CD14-positive monocyte (primary cell): ENCODE measurements around the gene HOXA7. TPM values are rescaled to one million over a fixed set of nuclear protein-coding genes. Genes with fewer than 3 reads are reported as not detected.

Experiments used
- DNase-seq, 3 donors: peaks; one replicate each; pipeline ENCODE4 v3.0.0-alpha.2; 2011 to 2022
- H2AFZ ChIP-seq: 2 replicates; pipeline ENCODE4 v1.6.0; 2012; ENCODE audit warnings: mild to moderate bottlenecking, low read depth, low read length, inconsistent platforms; ENCODE audit not compliant: insufficient read depth, poor library complexity, severe bottlenecking
- H3K27ac ChIP-seq, 2 donors: 1 replicate in 1 of 2; 2 replicates in 1 of 2; pipeline ENCODE4 v1.5.1; 2012 to 2013; ENCODE audit warnings: low read length in 2 of 2, control low read depth in 1 of 2, inconsistent platforms in 1 of 2, low read depth in 1 of 2, mild to moderate bottlenecking in 1 of 2
- H3K27me3 ChIP-seq, 2 donors: one replicate each; pipeline versions ENCODE4 v1.6.0 to v1.6.1; 2011 to 2013; ENCODE audit warnings: low read length in 2 of 2; ENCODE audit not compliant: control insufficient read depth in 2 of 2, insufficient read depth in 2 of 2
- H3K36me3 ChIP-seq, 2 donors: replicated peaks in 1 of 2; 1 replicate in 1 of 2; 2 replicates in 1 of 2; pipeline versions ENCODE4 v1.5.1 to v1.6.1; 2012 to 2013; ENCODE audit warnings: low read length in 2 of 2, control low read depth in 1 of 2, inconsistent platforms in 1 of 2, mild to moderate bottlenecking in 1 of 2; ENCODE audit not compliant: insufficient read depth in 2 of 2, control insufficient read depth in 1 of 2
- H3K4me1 ChIP-seq, 2 donors: 1 replicate in 1 of 2; 2 replicates in 1 of 2; pipeline versions ENCODE4 v1.5.1 to v1.6.1; 2012 to 2013; ENCODE audit warnings: low read length in 2 of 2, control low read depth in 1 of 2, inconsistent platforms in 1 of 2, mild to moderate bottlenecking in 1 of 2, moderate library complexity in 1 of 2; ENCODE audit not compliant: insufficient read depth in 2 of 2, control insufficient read depth in 1 of 2
- H3K4me2 ChIP-seq: replicated peaks from 2 replicates; pipeline ENCODE3; 2012; ENCODE audit warnings: low read length, moderate library complexity, mild to moderate bottlenecking; ENCODE audit not compliant: poor library complexity, severe bottlenecking; ENCODE audit errors: extremely low read depth
- H3K4me3 ChIP-seq, 3 experiments: fragments of 200-600 bp in 1 of 3; sonication (generic) in 1 of 3; replicated peaks in 1 of 3; 1 replicate in 2 of 3; 2 replicates in 1 of 3; pipeline ENCODE4 v1.5.1; 2011 to 2013; ENCODE audit warnings: low read length in 3 of 3, mild to moderate bottlenecking in 3 of 3, control low read depth in 2 of 3, low read depth in 2 of 3, inconsistent platforms in 1 of 3, moderate library complexity in 1 of 3
- H3K79me2 ChIP-seq: 2 replicates; pipeline ENCODE4 v1.6.0; 2012; ENCODE audit warnings: mild to moderate bottlenecking, control low read depth, inconsistent platforms, low read length, moderate library complexity; ENCODE audit not compliant: insufficient read depth
- H3K9ac ChIP-seq: 2 replicates; pipeline ENCODE4 v1.6.0; 2017; ENCODE audit warnings: low read length, mild to moderate bottlenecking; ENCODE audit not compliant: insufficient read depth, poor library complexity, severe bottlenecking
- H3K9me3 ChIP-seq, 2 donors: replicated peaks in 1 of 2; 1 replicate in 1 of 2; 2 replicates in 1 of 2; pipeline versions ENCODE4 v1.5.1 to v1.6.1; 2012 to 2013; ENCODE audit warnings: low read length in 2 of 2, control low read depth in 1 of 2; ENCODE audit not compliant: control insufficient read depth in 1 of 2, insufficient read depth in 1 of 2
- H4K20me1 ChIP-seq: 2 replicates; pipeline ENCODE4 v1.6.0; 2012; ENCODE audit warnings: mild to moderate bottlenecking, low read length, control low read depth, moderate library complexity; ENCODE audit not compliant: insufficient read depth
- H3K27ac Mint-ChIP-seq, 7 donors: one replicate each; pipeline ENCODE4 v1.8.0; 2020; ENCODE audit warnings: mild to moderate bottlenecking in 7 of 7, mixed read lengths in 7 of 7, moderate library complexity in 6 of 7, inconsistent platforms in 2 of 7
- H3K27me3 Mint-ChIP-seq, 3 donors: one replicate each; pipeline ENCODE4 v1.8.0; 2021 to 2022; ENCODE audit warnings: low read depth in 3 of 3, mild to moderate bottlenecking in 3 of 3, mixed read lengths in 3 of 3, moderate library complexity in 3 of 3, inconsistent platforms in 1 of 3
- H3K36me3 Mint-ChIP-seq, 2 donors: one replicate each; pipeline ENCODE4 v1.8.0; 2020; ENCODE audit warnings: mixed read lengths in 2 of 2, inconsistent platforms in 1 of 2, mild to moderate bottlenecking in 1 of 2
- H3K4me1 Mint-ChIP-seq: one replicate; pipeline ENCODE4 v1.8.0; 2020; ENCODE audit warnings: mild to moderate bottlenecking, mixed read lengths
- H3K4me3 Mint-ChIP-seq, 2 donors: one replicate each; pipeline ENCODE4 v1.8.0; 2020; ENCODE audit warnings: mild to moderate bottlenecking in 2 of 2, mixed read lengths in 2 of 2, moderate library complexity in 1 of 2
- H3K9me3 Mint-ChIP-seq, 7 donors: one replicate each; pipeline ENCODE4 v1.8.0; 2020 to 2022; ENCODE audit warnings: mixed read lengths in 7 of 7, mild to moderate bottlenecking in 6 of 7, moderate library complexity in 6 of 7, inconsistent platforms in 2 of 7
- WGBS: methylation state at CpG from one replicate; pipeline ENCODE4 v1.1.5; 2013; ENCODE audit warnings: missing lambda C conversion rate; ENCODE audit not compliant: insufficient coverage; 5-methylcytosine and 5-hydroxymethylcytosine counted together
- intact Hi-C, 2 donors: fragments of 100-400 bp; cut with micrococcal nuclease; formaldehyde crosslinking; loops; one replicate each; pipeline versions ENCODE4 v1.15.0 to v1.15.1; 2023
- polyA plus RNA-seq, 3 donors: library from polyadenylated mRNA; depleted of rRNA in 1 of 3; unstranded in 2 of 3; stranded (reverse) in 1 of 3; fragments of 300-500 nt in 2 of 3; fragments of >200 nt in 1 of 3; fragmentation: Illumina TruSeq in 2 of 3; gene quantifications; 1 replicate in 2 of 3; 2 replicates in 1 of 3; pipeline ENCODE4 v1.2.3, GENCODE V29; 2012 to 2021
- TF ChIP-seq, protein P1 (sequence below): fragments of 200-600 bp; IDR thresholded peaks from one replicate; pipeline ENCODE4 v1.8.0; 2022; ENCODE audit warnings: antibody characterized with exemption, mild to moderate bottlenecking

The HOXA7 gene
- polyA plus RNA-seq, 3 donors: not detected

DNA sequence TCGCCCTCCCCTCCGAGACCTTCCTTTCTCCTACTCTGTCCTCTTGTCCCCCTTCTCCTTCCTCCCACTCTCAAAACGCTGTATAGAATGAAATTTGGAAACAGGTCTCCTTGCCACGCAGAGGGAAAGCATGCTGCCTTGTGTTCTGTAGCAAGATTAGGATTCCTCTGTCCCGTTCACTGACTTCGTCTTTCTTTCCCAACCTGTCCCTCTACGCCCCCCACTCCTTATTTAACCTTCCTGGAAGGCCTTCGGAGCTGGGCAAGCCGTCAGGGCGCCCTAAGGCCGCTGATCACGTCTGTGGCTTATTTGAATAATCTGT, 7.5 kb upstream of the HOXA7 start:
- TF ChIP-seq, protein P1, sequence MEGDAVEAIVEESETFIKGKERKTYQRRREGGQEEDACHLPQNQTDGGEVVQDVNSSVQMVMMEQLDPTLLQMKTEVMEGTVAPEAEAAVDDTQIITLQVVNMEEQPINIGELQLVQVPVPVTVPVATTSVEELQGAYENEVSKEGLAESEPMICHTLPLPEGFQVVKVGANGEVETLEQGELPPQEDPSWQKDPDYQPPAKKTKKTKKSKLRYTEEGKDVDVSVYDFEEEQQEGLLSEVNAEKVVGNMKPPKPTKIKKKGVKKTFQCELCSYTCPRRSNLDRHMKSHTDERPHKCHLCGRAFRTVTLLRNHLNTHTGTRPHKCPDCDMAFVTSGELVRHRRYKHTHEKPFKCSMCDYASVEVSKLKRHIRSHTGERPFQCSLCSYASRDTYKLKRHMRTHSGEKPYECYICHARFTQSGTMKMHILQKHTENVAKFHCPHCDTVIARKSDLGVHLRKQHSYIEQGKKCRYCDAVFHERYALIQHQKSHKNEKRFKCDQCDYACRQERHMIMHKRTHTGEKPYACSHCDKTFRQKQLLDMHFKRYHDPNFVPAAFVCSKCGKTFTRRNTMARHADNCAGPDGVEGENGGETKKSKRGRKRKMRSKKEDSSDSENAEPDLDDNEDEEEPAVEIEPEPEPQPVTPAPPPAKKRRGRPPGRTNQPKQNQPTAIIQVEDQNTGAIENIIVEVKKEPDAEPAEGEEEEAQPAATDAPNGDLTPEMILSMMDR: peak; percentile 12
- Mint-ChIP-seq H3K4me1 (peaks cover 67% of the 10 kb centered on the region), H3K36me3 (peaks cover 23 to 40% of the 10 kb centered on the region in 2 donors), H3K27me3 (peaks cover 84 to 93% (median 86%) of the 10 kb centered on the region in 3 donors), H3K9me3 (peaks cover 5 to 51% (median 36%) of the 10 kb centered on the region in 7 donors), H3K4me3 (peak overlapping the region; percentile 72 to 92), H3K27ac (peak overlapping the region in 2 of 7 donors; percentile 37 to 57)
- Histone ChIP-seq H3K36me3 (no peaks in the 10 kb centered on the region), H3K4me2 (peak overlapping the region; percentile 69), H3K27me3 (peaks cover 57 to 92% of the 10 kb centered on the region in 2 donors), H4K20me1 (no peaks in the 10 kb centered on the region), H3K4me3 (peak overlapping the region; percentile 17 to 74 (median 40)), H3K27ac (no peak overlapping the region), H3K4me1 (peaks cover 72 to 88% of the 10 kb centered on the region in 2 donors), H3K9ac (peak overlapping the region; percentile 32), H2AFZ (peak overlapping the region; percentile 79), H3K9me3 (peaks cover 18 to 35% of the 10 kb centered on the region in 2 donors), H3K79me2 (peaks cover 7% of the 10 kb centered on the region)
- intact Hi-C loops: loop anchor here (5.0 to 10.0 kb wide), 4 partner anchors 309 to 797 kb away; no protein-coding TSS in a partner anchor
- WGBS: 0% methylated on average over 7 of the region's 12 CpGs
- DNase-seq: no peak

DNA sequence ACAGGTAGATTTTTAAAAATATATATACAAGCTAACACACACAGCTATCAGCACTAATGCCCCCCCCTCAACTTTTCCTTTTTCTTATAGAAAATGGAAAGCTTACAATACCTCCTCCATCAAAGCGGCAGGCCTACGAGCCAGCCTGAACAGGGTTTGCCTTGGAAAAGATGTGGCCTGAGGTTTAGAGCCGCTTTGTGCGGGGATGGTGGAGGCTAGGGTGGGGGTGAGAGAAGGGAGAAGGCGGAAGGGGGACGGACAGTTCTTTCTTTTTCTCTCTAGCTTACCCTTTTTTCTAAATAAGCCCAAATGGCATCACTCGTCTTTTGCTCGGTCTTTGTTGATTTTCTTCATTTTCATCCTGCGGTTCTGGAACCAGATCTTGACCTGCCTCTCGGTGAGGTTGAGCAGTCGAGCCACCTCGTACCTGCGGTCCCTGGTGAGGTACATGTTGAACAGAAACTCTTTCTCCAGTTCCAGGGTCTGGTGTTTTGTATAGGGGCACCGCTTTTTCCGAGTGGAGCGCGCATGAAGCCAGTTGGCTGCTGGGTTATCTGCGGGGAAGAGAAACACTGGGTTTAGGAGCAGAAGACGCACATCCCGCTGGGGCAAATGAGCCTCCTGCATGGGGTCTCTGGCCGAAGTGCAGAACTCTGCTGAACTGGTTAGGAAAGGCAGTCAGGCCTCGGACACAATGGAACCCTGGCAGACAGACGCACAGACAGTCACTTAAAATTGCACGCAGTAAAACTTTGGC, 7.0 kb upstream of the HOXA7 start:
- intact Hi-C loops: loop anchor here (5.0 to 10.0 kb wide), 4 partner anchors 309 to 796 kb away; no protein-coding TSS in a partner anchor
- H3K27ac Mint-ChIP-seq: peak overlapping the region in 2 of 7 donors; percentile 37 to 57
- Histone ChIP-seq H2AFZ (peak overlapping the region; percentile 79), H4K20me1 (no peaks in the 10 kb centered on the region), H3K27me3 (peaks cover 57 to 92% of the 10 kb centered on the region in 2 donors), H3K9ac (no peak overlapping the region), H3K27ac (no peak overlapping the region), H3K79me2 (peaks cover 7% of the 10 kb centered on the region), H3K4me2 (peak overlapping the region; percentile 69), H3K9me3 (peaks cover 18 to 36% of the 10 kb centered on the region in 2 donors), H3K4me1 (peaks cover 71 to 86% of the 10 kb centered on the region in 2 donors), H3K36me3 (no peaks in the 10 kb centered on the region), H3K4me3 (peak overlapping the region in 1 of 3 experiments; percentile 74)
- H3K4me3 Mint-ChIP-seq: peak overlapping the region; percentile 72 to 92
- peaks cover 67% of the 10 kb centered on the region for H3K4me1 Mint-ChIP-seq
- WGBS: 5% methylated on average over 15 of the region's 24 CpGs
- TF ChIP-seq, protein P1: no peak
- peaks cover 3 to 46% (median 35%) of the 10 kb centered on the region in 7 donors for H3K9me3 Mint-ChIP-seq
- DNase-seq: no peak
- H3K27me3 Mint-ChIP-seq: peaks cover 84 to 93% (median 86%) of the 10 kb centered on the region in 3 donors
- H3K36me3 Mint-ChIP-seq: peaks cover 18 to 36% of the 10 kb centered on the region in 2 donors
